HG03064 (cell line): ENCODE measurements around the gene BOD1.
"Not testable (repeated sequence)": the region's sequence is repeated elsewhere in the genome, so short reads cannot be mapped to it uniquely, and the experiment has no call there.

Experiments
- ATAC-seq: cut with Tn5 transposase; IDR thresholded peaks from one replicate; pipeline ENCODE4 v1.9.1; 2021; ENCODE audit warnings: low read depth; ENCODE audit not compliant: unreplicated experiment

BOD1 gene

DNA sequence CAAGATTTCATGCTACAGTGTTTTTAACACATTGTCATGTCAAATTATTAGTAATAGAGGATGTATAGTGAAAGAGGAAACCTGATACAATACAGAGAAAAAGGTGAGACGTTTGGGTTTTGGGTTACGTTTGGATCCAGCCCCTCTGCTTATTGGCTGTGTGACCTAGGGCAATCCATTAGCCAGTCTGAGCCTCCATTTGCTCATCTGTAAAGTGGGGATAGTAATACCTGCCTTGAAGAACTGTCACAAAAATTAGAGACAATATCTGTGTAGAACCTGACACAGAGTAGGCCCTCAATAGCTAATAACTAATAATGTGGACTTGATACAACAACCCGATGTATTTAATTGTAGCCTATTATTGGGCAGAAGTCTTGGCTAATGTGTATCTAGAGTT, 4.3 kb upstream of the BOD1 start:
- ATAC-seq = no peak

DNA sequence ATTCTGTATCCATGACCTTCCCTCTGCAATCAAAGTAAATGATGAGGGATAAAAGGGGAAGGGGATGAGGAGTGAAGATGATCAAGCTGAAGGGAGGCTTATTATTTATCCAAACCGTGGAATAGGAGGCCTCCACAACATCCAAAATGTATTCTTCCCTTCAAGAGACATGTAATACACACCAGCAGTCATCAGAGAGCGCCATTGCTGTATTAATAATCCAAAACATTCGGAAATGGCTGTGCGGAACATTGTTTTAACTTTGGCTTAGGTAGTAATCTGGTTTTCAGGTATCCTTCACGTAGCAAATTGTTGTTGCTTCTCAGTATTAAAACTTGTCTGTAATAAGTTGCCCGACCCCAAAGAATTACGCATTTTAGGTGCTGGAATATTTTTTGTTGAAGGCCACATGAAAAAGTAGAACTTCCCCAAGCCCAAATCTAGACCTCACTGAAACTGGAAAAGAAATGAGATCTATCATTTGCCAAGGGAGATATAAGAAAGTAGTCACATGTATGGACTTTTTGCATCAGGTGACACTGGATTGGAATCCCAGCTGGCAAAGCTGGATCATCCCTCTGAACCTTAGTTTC, 2.6 kb upstream of the BOD1 start:
- no peak for ATAC-seq

DNA sequence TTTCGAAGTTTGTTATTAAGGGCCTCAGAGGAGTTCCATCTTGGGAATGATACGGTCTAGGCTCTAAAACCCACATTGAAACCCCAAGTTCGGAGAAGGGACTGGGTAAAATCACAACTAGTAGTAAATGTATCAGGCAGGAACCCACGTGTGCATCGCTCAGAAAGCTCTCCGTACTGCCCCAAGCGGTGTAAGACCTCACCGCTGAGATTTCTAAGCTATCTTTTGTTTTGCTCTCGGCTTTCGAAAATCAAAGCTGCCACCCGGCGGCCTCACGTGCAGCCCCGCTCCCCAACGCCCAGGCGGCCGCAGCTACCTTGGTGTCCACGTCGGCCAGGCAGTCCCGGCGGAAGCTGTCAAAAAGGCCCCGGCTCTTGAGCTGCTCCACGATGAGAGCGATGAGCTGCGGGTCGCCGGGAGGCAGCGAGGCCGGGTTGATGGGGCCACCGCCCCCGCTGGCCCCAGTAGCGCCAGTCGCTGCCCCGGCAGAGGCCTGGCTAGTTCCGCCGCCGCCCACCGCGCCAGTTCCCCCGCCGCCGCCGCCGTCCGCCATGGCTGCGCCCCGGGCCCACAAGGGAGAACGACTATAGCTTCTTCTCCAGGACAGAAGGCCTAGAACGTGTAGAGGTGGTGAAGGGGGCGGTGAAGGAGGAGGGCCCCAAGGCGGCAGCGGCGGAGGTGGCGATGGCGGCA, 420 bp downstream of the BOD1 start:
- ATAC-seq = peak; percentile 50

DNA sequence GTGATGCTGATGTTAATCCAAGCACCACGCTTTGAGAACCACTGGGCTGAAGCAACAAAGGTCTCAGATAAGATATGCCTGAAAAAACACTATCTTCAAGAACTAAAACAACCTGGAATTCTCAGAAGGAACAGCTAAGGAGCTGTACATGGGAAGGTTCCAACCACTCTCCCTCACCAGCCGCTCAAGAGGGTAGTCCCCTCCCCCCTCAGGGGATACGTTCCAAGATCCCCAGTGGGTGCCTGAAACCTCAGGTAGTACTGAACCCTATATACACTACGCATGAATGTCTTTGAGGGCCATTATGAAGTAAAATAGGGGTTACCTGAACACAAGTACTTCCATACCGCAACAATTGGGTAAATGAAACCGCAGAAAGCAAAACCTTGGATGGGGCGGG, 1.9 kb downstream of the BOD1 start:
- ATAC-seq = no peak

DNA sequence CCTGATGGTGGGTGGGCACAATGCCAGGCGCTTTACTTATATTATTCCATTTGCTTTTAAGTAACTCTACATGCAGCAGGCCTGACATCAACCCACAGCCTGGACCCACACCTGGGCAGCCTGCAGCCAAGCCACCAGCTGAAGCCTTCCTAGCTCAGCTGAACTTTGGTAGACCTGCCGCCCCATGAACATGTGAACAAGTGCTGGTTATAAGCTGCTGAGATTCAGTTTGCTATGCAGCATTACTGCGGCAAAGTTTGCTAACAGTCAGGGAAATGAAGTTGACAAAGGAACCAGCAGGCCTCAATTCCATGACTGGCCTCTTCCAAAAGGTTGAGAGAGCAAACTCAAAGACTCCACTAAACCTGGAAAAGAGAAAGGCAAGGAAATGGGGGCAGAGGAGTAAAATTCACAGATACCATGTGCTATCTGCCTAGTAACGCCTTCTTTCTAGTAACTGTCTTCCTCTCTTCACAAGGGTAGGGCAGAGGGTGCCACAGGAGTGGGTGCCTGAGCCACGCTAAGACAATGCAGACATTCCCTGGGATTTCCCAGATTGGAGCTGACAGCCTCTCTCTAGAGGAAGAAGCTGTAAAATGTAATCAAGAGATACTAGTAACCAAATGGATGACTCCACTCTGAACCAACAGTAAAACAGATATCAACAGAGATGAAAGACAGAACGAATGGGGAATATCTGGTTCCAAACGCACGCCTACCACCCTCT, 2.9 kb downstream of the BOD1 start:
- ATAC-seq = no peak

DNA sequence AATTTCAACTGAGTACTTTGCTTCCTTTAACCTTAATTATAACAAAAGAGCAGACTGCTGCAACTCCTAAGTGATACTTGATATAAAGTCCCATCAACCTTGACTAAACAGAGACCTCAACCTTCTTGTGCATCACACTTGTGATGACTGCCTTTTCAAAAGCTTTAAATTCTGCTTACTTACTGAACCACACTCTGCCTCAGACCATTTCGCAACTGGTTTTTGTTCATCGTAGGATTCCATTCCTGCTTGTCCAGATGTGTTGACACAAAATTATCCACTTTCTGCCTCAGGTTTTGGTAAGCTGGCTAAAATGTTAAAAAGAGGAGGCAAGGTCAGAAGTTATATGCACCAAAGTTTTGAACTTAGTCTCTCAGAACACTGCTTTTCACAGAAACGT, 3.5 kb downstream of the BOD1 start:
- ATAC-seq = no peak

DNA sequence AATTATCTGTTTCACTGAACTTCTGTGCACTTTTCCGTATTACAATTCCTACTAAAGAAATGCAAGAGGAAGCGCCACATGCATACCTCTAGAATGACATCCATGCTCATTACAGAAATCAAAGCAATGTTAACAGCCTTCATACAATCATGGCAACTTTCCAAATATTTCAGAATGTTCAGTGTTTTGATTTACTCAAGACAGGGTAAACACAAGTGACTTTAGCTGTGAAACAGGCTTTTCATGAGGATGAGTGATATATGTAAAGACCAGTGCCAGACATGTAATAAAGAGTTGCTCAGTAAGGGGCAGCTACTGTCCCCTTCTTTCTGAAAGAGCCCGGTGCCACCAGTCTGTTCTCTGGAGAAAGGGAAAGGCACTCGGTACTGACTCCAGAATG, 4.7 kb downstream of the BOD1 start:
- ATAC-seq = no peak

DNA sequence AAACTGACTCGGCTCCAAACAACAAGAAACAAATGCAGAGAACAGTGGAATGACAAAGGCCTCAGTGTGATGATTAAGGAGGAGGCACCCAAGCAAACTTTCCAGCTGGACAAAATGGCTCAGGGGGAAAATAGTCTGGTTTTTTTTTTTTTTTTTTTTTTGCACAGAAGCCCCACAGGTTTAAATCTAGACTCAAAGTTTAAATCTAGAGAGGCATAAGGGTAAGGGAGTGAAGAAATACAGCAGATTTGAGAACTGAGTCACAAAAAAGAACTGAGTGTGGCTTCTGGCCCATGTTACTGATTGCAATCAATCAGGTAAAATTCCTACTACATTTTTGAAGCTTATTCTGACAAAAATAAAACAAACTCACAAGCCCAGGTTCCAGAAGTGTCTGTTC, 12.3 kb downstream of the BOD1 start:
- no peak for ATAC-seq

DNA sequence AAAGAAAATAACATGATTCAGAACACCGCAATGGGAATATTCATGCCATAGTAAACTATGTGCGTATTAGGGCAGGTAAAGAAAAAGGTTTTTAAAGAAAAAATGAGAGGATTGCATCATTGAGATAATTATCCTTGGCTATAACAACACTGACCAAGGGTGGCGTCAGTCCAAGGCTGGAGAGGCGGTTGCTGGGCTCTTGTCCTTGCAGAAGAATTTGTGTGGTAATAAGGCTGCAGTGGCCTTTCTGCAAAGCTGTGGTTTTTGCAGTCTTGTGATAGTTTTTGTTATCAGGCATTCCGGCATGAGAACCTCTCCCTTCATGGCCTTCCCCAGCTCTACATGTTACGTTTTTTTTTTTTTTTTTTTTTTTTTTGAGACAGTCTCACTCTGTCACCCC, 14.0 kb downstream of the BOD1 start:
- ATAC-seq = no peak

DNA sequence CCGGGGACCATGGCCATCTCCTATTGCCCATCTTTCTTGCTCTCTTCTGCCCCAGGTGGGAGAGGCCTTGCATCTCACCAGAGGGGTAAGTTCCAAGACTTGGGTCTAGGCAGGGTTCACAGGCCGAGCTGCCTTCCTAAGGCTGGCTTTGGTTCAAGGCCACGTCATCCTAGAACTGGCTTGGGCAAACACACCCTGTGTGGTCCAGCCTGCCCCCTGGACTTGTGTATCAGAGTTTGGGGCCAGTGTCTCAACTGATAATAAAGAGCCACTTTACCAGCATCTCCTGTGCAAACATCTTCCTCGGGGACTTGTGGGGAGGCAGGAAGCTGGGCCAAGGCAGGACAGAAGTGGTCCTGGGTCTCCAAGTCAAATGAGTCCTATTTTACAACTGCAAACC, 17.8 kb downstream of the BOD1 start:
- ATAC-seq = no peak

DNA sequence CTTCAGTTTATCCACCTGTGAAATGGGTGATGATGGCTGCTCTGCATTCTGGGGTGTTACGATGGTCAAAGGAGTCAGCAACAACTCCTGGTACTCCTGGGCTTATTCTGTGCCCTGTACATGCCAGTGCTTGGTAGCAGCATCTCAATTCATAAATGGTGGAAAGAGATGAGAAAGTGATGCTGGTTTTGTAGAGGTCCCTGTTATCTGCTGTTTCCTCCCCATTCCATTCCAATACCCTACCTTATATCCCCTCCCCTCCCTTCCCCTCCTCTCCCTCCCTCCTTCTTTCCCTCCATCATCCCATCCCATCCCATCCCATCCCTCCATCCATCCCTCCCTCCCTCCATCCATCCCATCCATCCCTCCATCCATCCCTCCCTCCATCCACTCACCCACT, 19.1 kb downstream of the BOD1 start:
- ATAC-seq = no peak

DNA sequence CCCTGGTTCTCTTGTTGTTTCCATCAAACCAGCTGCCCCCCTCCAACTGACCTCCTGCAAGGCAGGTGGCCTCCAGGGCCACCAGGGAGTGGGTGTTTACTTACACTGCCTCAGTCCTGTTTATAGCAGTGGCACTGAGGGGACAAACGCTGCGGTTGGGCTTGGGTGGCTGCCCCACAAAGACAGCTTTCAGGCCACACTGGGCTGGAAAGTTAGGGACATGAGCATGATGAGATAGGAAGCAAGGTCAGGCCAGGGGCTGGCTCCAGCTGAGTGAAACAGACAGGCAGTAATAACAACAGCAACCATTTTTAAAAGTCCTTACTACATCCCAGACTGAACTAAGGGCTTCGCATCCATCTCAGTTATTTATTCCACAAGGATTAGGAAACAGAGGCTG, 20.6 kb downstream of the BOD1 start:
- ATAC-seq = no peak

DNA sequence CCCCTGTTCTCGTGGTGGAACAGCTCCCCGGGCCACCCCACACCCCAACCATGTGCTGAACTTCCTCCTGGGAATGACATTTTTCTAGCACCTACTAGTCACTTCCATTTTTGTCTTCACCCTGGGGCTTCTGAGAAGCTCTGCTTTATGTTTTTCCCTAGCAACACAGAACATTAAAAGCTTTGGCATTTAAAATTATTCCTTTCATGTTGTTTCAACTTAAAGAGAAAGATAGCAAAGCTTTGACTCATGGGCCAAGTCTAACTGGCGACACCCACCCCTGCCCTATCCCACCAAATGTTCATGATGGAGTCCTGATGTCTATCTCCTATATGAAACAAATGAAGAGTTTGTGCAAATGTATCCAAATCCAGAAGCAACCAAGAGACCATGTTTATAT, 22.4 kb downstream of the BOD1 start:
- no peak for ATAC-seq

DNA sequence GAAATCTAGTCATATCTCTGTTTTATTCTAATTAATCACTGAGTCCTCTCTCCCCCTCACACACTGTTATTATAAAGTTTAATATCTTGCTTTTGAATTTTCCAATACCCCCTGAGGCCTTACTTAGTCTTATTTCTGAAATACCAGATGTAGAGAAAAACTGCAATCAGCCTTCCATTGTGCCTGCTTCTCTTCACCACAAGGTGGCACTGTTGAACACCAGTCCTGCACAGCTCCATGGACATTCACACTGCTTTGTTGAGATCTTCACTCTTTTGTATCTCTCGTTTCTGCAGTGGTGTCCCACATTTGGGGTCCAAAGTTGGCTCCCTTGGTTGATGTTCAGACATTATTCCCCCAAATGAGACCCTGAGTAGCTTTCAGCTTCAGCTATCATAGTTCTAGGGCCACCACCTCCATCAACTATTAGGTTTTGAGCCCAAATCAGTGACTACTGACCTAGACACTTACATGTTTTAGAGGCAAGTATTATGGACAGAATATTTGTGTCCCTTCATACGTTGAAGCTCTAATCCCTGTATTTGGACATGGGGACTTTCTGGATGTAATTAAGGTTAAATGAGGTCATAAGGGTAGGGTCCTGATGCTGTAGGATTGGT, 24.3 kb downstream of the BOD1 start:
- ATAC-seq = no peak

DNA sequence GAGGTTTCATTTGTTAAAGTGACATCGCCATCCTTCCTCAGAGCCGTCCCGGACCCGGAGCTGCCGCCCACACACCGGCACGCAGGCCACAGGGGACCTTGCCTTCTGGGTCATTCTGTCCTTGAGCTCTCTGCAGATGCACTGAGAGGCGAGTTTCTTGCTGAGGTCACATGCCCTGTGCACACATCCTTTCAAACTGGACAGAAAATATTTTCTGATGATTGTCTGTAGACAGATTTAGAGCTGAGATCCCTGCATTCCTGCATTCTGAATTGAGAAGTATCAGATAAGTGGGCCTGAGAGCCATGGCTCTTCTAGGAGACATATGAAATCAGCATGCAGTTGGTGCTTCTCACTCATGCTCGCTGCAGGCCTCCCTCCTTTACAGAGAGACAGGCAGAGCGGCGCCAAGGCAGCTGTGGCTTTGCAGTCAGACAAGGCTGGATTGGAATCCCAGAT, 25.4 kb downstream of the BOD1 start:
- ATAC-seq = no peak

DNA sequence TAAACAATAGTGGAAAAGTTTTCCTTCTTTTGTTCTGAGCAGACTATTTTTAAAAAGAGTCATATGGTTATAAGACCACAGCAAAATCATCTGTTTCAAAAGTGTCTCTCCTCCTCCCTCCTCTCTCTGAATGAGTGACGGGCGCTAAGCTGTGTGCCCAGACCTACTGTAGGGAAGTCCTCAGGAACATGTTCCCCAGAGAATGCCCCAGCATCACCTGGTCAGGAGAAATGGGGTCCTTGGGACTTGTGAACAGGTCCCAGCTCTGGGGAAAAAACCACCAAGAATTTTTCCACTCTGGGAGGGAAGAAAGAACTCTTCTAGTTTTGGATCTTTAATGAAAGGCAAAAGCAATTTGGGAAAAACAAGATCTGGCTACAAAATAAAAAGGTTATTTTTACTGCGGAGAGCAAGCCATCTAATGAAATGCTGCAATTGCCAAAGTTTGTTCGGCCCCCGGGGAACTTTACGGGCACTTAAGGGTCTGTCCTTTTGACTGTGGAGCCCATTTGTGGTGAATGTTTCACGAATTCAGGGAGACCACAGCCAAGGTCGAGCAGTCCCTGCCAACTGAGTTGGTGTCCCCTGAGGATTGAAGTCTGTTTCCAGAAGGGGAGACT, 25.9 kb downstream of the BOD1 start:
- no peak for ATAC-seq

DNA sequence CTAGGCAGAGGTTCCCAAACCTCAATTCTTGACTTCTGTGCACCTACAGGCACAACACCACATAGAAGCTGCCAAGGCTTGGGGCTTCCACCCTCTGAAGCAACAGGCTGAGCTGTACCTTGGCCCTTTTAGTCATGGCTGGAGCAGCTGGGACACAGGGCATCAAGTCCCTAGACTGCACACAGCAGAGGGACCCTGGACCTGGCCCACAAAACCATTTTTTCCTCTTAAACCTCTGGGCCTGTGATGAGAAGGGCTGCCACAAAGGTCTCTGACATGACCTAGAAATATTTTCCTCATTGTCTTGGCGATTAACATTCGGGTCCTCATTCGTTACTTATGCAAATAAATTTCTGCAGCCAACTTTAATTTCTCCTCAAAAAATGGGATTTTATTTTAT, 30.3 kb downstream of the BOD1 start:
- ATAC-seq = not testable (repeated sequence)

DNA sequence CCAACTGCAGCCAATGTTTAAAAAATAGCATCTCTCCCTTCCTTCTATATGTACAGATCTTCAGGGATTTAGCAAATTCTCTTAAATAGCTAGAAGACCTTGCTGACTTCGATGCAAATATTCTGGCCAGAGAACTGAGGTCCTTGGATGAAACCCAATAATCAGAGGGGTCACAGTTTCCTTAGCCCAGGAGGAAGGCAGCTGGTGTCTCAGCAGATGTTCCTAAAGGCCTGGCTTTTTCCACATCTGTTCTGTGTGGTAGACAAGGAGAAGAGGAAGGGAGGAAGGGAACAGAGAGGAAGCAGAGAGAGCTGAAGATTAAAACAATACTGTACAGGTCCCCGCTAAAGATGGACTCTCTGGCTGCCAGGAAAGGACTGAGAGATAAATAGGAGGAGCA, 33.1 kb downstream of the BOD1 start:
- no peak for ATAC-seq

DNA sequence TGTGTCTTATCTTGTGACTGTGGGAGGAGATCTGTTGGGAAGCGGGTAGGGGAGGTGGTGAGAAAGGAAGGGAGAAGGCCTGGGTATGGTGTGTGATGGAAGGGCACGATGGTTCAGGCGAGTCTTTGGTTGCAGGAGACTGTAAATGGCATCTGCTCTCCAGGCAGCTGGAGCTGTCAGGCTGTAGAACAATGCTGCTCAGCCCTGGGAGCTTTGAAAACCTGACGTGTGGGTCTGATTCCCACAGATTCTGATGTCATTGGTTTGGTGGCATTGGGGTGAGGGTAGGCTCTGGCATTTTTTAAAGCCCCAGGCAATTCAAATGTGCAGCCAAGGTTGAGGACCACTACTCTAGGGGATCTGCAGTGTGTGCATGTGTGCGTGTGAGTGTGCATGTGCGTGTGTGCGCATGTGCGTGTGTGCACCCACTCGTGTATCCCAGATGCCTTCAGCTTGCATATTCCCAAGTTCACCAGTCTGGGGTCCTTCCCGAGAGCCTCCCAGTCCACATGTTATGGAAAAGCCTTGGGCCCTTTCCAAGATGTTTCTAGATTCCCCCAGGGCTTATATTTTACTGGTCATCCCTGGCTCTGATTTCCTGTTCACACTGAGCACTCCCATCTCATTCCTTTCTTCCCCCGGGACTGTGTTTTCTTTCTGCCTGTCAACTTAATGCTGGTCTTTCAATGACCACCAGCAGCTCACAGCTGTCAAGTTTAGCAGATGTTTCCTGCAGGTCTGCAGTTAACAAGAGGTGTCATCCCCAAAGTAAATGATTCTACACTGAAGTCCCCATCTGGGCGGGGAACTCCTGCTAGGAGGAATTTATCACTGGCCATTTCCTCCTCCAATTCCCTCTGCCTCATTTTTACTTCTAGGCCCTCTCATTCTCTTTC, 34.0 kb downstream of the BOD1 start:
- no peak for ATAC-seq
